Measurements from ENCODE around the gene IL1RAP. TPM values are rescaled to one million over a fixed set of nuclear protein-coding genes. Genes with fewer than 3 reads are reported as not detected.

IL1RAP gene
- total RNA-seq, 1 donor from 2014 or later, result 12.3 TPM

DNA sequence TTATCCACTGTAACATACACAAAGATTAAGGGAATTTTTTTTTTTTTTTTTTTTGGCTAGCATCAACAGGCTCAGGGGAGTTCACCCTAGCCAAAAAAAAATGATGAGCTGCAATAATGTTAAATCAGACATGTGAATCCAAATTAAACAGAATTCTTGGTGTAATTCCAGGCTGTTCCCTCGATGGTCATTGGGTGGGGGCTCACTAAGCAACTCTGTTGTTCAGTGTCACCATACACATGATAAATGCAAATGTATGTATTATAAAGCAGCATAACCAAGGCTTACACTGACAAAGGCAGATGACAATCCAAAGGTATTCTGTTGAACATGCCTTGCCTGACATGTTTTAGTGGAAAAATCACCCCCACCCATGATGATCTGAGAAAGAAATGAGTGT is 29.0 kb downstream of the IL1RAP start:
- DNase-seq, result peak; percentile 24

DNA sequence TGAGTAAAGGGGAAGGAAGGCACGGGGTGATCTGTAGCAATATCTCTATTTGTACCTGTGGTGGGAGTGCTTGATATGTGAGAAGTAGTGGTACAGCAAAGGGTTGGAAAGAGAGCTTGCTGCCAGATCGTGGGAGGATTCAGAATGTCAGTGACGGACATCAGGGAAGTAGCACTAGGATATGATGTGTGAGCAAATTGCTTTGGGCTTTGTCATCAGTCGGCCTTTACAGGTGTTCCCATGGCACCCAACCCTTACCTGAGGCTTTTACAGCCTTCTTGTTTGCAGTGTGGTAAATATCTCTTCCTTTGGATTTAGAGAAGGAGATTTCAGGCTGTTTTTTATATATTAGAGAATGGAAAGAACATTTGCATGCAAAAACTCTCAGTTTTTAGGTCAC is 29.8 kb downstream of the IL1RAP start:
- no peak for DNase-seq

DNA sequence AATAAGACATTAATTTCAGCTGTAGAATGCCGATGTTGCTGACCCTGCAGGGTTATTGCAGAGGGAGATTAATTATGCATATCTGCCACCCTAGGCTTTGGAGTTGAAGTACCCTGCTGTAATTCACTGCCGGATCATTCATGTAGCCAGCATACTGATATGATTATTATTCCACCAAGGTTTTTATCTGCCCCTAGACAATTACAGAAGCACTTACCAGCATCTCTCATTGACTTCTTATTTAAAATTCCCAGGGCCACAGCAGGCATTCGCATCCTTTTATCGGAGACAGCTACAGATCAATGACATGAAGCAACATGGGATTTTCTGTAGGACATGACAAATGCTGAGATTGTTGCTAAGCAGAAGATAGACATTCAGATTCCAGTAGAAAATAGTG is 31.3 kb downstream of the IL1RAP start:
- DNase-seq, result no peak

DNA sequence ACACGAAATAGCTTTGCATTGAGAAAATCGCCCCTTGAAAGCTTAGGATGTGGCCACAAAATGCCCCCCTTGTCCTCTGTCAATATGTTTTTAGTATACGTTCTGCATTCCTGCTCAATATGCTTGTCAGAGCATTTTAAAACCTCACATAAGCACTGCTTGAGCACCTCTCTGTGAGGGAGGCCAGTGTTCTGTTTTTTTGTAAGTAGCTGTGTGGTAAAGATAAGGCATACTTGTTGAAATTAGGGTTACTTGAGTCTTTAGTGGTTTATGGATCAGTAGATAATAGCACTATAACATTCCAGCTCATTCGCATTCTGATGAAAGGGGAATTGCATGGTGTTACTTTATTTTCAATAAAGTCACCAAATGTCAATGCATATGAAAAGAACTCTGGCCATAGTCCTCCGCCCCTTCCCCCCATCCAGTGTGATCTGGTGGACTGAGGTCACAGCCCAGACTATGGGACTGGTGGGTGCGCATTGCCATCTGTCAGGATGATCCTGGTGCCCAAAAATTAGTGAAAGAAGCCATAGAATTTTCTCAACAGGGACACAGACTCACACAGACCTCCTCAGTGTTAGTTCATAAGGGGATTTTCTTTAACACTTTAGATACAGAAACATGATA is 33.1 kb downstream of the IL1RAP start:
- no peak for DNase-seq

DNA sequence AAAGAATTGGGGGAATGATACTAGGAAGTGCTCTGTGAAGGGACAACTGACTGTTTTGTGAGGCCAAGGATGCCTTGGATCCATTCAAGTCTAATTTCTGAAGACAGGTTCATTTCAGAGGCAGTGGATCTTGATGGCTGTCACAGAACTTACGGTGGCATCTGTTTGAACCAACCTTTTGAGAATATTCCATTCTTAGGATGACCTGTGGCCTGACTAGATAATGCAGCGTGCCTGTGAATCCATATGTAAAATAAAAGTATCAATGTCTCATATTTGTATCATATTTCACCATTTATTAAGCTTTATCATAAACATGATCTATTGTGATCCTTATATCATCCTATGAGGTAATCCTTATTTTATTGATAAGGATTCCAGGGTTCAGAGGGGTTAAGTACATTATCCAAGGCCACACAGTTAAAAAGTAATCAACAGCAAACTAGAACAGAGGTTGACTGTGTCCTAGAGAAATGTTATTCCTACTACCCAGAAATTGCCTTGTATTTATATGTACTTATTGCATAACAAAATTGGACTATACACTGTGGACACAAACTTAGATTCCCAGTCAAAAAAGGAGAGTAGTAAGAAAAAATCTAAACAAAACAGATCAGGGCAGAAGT is 34.3 kb downstream of the IL1RAP start:
- DNase-seq, result no peak

DNA sequence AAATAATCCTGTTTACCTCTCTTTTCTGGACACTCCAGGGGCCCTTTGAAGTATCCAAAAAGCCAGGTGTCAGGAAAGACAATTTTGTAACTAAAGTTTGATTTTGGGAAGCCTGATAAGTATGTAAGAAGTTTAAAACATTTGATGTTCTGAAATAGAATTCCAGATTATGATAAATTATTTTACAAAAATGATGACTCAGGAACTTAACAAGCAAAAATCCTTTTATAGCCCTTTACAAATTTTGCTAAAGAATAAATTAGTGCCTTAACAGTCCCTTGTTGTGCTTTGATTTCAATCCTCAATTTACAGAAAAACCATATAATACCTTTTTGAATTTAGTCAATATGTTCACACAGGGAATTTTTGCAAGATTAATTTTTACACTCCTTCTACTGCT is 38.1 kb downstream of the IL1RAP start:
- DNase-seq, result no peak

DNA sequence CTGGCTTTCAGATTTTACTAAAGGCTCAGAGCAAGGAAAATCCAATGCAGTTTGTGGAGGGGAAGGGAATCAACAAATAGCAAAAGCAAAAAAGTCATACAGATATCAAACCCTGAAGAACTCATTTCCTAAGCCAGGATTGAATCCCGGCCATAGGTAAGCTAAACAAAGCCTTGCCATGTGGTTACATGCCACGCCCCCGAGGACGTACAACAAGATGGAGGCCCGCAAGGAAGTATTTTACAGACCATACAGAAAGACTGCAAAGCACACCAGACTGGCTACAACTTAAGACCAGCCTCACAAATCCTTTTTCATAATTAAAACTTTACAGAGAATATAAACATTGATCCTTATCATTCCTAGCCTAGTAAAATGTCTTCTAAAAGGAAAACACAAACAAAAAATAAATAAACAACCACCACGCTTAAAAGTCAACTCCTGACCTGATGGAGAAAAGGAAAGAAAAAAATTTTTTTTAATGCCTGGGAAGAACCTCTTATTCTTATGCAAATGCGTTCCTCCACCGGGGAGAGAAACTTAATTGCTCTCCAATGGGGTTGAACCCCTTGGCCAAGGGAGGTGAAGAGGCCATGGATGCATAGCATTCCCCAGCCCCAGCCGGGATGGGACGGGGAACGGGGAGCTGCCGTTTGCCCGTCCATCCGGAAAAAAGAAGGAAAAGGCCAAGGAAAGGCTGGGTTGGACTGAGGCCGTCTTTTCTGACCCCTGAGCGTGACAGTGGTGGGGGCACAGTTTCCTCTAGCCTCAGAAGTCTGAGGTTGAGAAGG is 39.3 kb downstream of the IL1RAP start:
- no peak for DNase-seq

DNA sequence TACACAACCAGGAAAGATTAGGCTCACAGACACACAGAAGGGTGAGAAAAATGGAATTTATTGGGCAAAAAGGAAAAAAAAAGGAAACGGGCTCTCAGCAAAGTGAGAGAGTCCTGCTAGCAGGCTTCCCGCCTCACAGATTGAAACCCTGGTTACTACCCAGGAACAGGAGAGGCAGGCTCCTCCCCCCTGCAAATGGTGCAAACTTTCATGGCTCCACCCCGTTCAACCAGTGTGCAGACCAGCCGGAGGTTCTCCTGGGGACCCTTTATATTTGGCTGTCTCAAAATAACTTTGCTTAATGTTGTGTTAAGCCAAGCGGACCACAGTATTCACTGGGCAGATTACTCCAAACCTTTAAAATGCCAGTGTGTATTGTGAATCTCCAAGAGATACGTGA is 40.3 kb downstream of the IL1RAP start:
- no peak for DNase-seq

DNA sequence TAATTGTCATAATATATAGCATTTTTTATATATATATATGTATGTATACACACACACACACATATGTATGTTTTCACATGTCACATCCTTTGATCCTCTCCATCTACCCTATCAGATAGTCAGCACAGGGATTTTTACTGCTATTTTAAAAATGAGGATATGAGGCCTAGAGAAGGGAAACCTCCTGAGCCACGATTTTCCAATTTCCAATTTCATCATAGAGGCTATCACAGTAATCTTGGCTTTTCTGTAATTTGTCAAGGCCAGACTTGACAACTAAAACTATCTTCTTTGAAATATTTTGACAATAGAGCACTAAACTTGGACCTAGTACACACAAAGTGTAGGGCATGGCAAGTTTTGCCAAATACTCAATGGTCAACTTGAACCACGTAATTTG is 42.5 kb downstream of the IL1RAP start:
- no peak for DNase-seq

DNA sequence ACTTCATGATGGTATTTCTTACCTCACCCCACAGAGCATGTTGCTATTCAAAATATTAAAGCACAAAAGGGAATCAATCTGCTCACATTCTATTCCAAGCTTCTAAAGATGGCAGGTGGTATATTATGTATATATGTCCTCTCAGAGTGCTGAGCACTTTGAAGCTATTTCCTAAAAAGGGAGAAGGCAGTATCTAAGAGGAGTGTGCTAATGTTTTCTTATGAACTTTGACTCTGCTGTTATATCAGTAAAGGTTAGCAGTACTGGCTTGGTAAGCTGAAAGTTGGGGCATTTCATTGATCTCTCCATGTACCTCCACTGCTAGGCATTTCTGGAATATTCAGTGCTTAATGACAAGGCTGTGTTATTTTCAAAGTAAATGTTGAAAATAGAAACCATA is 43.4 kb downstream of the IL1RAP start:
- no peak for DNase-seq

DNA sequence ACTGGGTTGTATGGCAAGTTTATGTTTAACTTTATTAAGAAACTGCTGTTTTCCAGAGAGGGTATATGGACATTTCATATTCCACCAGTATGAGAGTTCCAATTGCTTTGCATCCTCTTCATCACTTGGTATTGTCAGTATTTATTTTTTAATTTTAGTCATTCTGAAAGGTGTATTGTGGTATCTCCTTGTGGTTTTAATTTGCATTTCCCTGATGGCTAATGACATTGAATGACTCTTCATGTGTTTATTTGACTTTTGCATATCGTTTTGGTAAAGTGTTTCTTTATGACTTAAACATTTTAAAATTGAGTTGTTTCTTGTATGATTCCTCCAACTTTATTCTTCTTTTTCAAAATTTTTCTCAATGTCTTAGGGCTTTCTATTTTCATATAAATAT is 44.4 kb downstream of the IL1RAP start:
- no peak for DNase-seq

DNA sequence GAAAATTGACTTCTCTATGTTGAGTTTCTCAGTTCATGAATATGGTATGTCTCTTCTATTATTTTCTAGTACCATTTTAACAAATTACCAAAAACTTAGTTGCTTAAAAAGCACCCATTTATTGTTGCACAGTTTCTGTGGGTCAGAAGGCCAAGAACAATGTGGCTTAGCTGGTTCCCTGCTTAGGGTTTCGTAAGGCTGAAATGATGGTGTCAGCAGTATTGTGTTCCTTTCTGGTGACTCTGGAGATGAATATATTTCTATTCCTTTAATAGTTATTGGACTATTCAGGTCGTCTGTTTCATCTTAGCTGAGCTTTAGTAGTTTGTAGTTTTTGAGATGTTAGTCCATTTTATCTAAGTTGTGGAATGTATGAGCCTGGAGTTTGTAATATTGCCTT is 44.9 kb downstream of the IL1RAP start:
- no peak for DNase-seq

DNA sequence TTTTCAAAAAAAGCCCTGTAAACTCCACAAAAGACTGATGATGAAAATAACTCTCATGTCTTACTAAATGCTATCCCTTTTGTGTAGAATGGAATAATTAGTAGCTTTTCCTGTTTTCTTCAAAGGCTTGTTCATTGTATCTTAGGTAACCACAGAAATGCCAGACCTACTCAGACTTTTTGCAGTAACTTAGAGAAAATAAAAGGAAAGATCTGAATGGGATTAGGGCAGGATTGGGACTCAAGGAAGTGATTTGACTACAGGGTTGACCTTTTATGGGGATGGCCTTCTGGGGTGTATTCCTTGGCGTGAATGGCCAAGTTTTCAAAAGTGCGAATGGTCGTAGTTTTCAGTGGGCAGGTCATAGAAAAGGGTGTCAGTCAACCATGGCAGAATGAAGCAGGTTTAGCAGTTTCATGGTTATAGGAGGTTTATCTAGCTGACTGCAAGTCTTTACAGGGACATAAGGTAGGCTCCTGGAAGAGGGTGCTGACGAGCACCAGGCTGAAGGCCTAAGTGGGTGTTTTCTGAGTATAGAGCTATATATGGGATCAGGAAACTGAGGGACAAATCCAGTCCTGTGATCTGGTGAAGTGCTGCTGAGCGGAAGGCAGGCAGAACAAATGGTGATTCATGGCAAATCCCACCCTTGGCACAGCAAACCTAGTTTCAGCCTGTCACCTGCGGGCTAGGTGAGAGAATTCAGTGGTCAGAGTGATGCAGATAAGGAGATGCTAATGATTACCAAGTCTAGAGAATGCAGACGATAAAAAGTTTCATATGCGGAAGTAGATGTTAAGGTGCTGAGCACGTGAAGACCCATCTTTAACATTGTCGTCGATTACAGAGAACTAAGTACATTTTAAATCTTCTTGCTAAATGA is 46.4 kb downstream of the IL1RAP start:
- DNase-seq, result no peak

DNA sequence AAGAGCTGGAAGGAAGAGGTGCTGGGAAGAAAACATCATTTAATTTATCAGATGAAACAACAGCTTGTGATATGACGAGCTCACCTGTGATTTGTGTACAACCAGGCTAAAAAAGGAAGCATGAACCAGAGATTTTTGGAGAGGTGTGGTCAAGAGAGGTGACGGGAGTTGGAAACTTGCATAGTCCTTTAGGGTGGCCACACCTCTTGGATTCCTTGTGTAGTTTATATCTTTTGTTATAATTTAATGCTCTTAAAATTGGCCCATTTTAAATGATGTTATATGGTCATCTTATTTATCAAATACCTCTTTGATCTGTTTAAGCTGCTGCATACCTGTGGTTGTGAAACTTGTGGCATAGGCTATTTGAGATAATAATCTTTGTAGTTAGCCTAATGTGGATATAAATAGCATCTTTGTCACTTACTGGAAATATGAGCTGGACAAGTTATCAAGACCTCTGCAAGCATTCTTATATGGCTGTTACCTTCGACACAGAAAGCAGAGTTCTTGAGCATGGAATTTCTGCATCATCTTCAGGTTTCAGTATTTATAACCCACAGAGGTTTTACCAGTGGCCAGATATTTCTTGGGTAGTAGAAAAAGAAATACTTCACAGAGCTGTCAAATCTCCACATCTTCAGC is 49.1 kb downstream of the IL1RAP start:
- DNase-seq, result no peak

DNA sequence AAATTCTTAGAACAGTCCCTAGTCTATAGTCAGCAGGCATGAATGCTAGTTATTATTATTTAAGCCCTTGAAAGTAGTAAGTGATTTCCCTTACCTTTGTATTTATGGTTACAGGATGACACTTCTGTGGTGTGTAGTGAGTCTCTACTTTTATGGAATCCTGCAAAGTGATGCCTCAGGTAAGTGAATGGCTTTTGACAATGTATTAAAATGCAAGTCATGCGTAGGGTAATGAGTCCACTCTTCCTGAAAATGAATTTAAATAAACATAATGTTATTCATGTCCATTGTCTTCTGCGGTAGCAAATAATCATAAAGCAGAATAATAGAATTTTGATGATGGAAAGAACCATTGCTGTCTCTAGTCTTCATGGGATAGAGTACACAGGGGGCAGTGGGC is 50.3 kb downstream of the IL1RAP start:
- no peak for DNase-seq

DNA sequence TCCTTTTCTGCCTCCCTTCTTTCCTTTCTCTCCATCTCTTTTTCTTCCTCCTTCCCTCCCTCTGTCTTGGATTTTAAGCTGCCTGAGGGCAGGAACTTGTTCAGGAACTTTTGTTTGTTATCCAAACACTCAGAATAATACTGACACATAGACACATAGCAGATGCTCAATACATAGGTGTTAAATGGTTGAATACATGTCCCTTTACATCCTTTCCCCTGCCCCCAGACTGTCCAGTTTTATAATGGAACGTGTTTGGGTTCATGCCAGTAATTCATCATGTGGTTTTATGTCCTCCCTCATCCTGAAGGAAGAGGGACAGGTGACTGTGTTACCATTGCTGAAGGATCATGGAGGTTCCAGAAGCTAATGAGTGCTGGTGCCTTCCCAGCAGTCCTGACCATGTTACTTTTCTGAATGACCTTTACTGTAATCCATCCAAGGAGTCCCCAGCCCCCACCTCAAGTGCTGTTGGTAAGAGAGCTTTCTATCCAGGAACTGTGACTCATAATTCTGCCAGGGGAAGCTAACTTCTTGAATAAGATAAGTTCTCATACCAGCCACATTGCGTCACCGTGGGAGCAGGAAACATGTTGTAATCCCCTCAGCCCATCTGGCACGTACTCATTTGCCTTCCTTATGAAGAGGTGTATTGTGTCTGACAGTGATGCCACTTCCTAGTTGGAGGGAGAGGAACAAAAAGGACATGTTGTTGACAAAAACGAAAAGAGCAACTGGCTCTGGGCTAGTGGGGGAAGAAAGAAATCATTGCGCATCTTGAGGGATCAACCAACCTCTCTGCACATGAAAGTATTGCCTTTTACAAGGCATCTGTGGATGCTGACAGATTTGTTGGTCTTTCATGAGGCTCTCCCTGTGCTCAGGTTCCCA is 52.4 kb downstream of the IL1RAP start:
- peak; percentile 75 for DNase-seq

DNA sequence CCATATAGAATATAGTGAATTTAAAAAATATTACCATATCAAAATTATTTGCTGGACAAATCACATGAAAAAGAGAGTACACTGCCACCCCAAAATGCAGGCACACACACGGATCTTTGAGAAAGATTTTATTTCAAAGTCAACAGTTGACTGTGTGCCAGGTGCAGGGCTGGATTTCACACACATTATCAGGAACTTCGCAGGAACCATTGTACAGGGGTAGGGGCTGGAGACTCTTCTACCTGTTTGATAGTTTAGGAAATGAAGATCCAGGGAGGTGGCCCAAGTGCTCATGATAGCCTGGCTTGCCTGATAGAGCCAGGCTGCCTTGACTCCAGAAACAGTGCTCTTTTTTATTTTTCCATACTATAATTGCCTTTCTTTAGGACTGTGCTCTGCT is 54.2 kb downstream of the IL1RAP start:
- no peak for DNase-seq

DNA sequence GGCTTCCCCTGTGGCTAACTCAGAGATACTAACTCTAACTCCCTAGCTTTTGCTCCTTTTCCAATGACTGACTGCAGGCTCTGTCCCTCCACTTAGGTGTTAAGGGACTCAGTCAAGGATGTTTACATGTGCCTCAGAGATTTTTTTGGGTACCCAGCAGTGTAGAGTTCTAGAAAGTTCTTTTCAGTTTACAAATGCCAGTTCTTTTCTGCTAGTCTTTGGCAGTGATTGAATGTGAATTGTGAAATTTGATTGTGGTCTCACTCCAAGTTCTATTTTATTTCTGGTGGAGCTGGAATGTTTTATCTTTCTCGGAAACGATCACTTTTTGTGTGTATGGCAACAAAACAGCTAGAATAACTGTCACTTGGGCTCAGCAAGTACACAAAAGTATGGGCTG is 60.6 kb downstream of the IL1RAP start:
- DNase-seq, result no peak

DNA sequence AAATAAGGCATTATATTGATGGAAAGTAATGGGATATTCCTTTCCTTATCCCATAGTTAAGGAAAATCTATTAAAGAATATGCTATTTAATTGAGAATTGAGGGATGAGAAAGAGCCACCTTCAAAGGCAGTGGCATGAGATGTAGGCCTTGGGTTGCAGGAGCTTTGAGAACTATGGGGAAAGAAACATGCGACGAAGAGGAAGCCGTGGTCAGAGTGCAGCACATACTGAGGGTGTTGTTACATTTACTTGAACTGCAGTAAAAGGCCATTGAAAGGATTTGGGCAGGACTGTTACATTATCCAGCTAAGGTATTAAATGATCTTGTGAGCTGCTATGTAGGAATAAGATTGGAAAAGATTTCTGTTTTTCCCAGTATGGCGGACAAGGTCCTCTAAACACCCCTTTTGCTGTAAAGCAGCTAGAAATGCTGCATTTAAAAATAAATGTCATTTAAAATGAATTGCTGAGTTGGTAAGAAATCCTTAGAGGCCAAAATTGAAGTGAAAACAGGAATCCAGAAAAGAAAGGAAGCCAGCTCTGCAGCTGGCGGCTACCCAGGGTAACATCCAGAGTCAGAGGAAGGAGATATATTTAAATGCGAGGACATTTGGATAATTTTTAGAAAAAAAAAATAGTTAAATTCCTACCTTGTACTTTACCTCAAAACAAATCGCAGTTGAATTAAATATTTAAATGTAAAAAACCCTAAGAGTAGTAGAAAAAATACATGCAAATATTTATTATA is 61.7 kb downstream of the IL1RAP start:
- DNase-seq, result no peak

DNA sequence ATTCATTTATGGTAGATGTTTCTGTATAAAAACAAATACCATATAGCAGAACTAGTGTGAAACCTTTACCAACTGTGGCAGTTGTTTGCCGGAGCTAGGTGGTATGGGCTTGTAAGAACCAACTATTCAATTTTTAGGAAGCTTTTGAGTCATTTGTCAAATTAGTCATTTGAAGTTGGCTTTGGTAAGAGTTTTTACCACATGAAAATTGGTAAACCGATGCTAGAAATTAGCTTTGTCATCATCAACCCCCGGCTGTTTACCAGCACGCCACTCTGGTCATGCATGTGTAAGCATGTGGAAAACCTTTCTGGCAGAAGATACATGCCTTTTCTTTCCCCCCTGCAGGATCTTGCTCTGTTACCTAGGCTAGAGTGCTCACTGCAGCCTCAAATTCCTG is 63.3 kb downstream of the IL1RAP start:
- no peak for DNase-seq

Data from tongue (tissue), 2 donors.